K562 (cell line): ENCODE data around the gene GRID2IP. TPM values are rescaled to one million over a fixed set of nuclear protein-coding genes. Genes with fewer than 3 reads are reported as not detected.

ENCODE experiments used
- ARNT ChIP-seq, 2 experiments: fragments of 450-650 bp; IDR thresholded peaks; 2 replicates each; pipeline ENCODE4 v1.6.1; 2016; ENCODE audit warnings: mild to moderate bottlenecking in 1 of 2
- CBX1 ChIP-seq: sonication (generic); IDR thresholded peaks from 2 replicates; pipeline ENCODE4 v1.6.1; 2016; ENCODE audit warnings: antibody characterized with exemption, low read depth, mild to moderate bottlenecking
- CEBPB ChIP-seq: fragments of 450-650 bp; IDR thresholded peaks from 2 replicates; pipeline ENCODE4 v1.6.1; 2016; ENCODE audit warnings: missing genetic modification characterization, missing compliant biosample characterization
- CHD1 ChIP-seq: fragments of 200-600 bp; sonication (generic); IDR thresholded peaks from one replicate; pipeline ENCODE4 v1.6.1; 2012; ENCODE audit warnings: mild to moderate bottlenecking, moderate library complexity, low read length, inconsistent platforms
- DDX20 ChIP-seq: fragments of 450-650 bp; IDR thresholded peaks from 2 replicates; pipeline ENCODE4 v1.6.1; 2016; ENCODE audit warnings: missing genetic modification characterization, low read depth, mild to moderate bottlenecking, missing compliant biosample characterization, moderate library complexity
- EP300 ChIP-seq: IDR thresholded peaks from 2 replicates; pipeline ENCODE4 v1.6.1; 2012; ENCODE audit warnings: low read length, improper control_type of control experiment
- GABPB2 ChIP-seq: fragments of 250-450 bp; sonication (Bioruptor Pico); conservative IDR thresholded peaks from 2 replicates; pipeline ENCODE4 v1.5.1; 2021; ENCODE audit warnings: mild to moderate bottlenecking
- HDAC6 ChIP-seq: IDR thresholded peaks from 2 replicates; pipeline ENCODE4 v1.6.1; 2012; ENCODE audit warnings: low read depth, mild to moderate bottlenecking, control low read depth, inconsistent platforms, low read length, moderate library complexity
- NCOA4 ChIP-seq: fragments of 450-650 bp; IDR thresholded peaks from 2 replicates; pipeline ENCODE4 v1.6.1; 2018; ENCODE audit warnings: mild to moderate bottlenecking; ENCODE audit not compliant: partially characterized antibody
- NFYB ChIP-seq: IDR thresholded peaks from 2 replicates; pipeline ENCODE4 v1.6.1; 2011; ENCODE audit warnings: mild to moderate bottlenecking, moderate library complexity; ENCODE audit not compliant: insufficient read length; ENCODE audit errors: extremely low read depth
- RUNX1 ChIP-seq: sonication (generic); IDR thresholded peaks from 2 replicates; pipeline ENCODE4 v1.6.1; 2016; ENCODE audit warnings: antibody characterized with exemption, low read depth
- SRSF7 ChIP-seq: fragments of 200-400 bp; formaldehyde crosslinking; optimal IDR thresholded peaks from 2 replicates; pipeline ENCODE3; 2017; ENCODE audit warnings: mild to moderate bottlenecking, low read depth, low read length
- XRCC4 ChIP-seq: IDR thresholded peaks from one replicate; pipeline ENCODE4 v1.6.1; 2011; ENCODE audit not compliant: insufficient read depth, insufficient read length; ENCODE audit errors: extremely low read depth
- ZBTB1 ChIP-seq: sonication (generic); formaldehyde crosslinking; IDR thresholded peaks from 2 replicates; pipeline ENCODE4 v1.8.1; 2023; ENCODE audit warnings: missing genetic modification reagents, low read depth, mild to moderate bottlenecking, borderline replicate concordance
- ZBTB2 ChIP-seq: fragments of 450-650 bp; IDR thresholded peaks from 2 replicates; pipeline ENCODE4 v1.6.1; 2016; ENCODE audit warnings: antibody characterized with exemption
- ZEB2 ChIP-seq: fragments of 450-650 bp; IDR thresholded peaks from 2 replicates; pipeline ENCODE4 v1.6.1; 2016
- ZNF23 ChIP-seq: fragments of 250-450 bp; sonication (Bioruptor Pico); IDR thresholded peaks from 2 replicates; pipeline ENCODE4 v1.4.0; 2020; ENCODE audit warnings: mild to moderate bottlenecking
- ZNF311 ChIP-seq: fragments of 250-450 bp; sonication (Bioruptor Pico); IDR thresholded peaks from 2 replicates; pipeline ENCODE4 v1.4.0; 2020; ENCODE audit warnings: mild to moderate bottlenecking, moderate library complexity
- ZNF398 ChIP-seq: fragments of 250-450 bp; sonication (Bioruptor Pico); IDR thresholded peaks from 2 replicates; pipeline ENCODE4 v1.8.0; 2021; ENCODE audit warnings: moderate library complexity, mild to moderate bottlenecking, inconsistent platforms
- ZNF41 ChIP-seq: fragments of 250-450 bp; sonication (Bioruptor Pico); conservative IDR thresholded peaks from 2 replicates; pipeline ENCODE4 v1.4.0; 2020; ENCODE audit warnings: mild to moderate bottlenecking
- ZNF707 ChIP-seq: fragments of 250-450 bp; sonication (Bioruptor Pico); conservative IDR thresholded peaks from 2 replicates; pipeline ENCODE4 v1.8.0; 2022; ENCODE audit warnings: inconsistent platforms, mild to moderate bottlenecking, moderate library complexity
- polyA plus RNA-seq, 8 experiments: library from polyadenylated mRNA; depleted of rRNA in 4 of 8; stranded (reverse) in 5 of 8; unstranded in 3 of 8; fragments of >200 nt; fragmentation: Nextera tagmentation in 2 of 8; fragmentation: Illumina TruSeq in 1 of 8; extraction: Ambion mirVana in 2 of 8; extraction: Trizol in 1 of 8; gene quantifications; 2 replicates each; pipeline versions ENCODE4 v1.2.1 to v1.2.3, GENCODE V29; 2011 to 2014; ENCODE audit warnings: inconsistent platforms in 1 of 8, missing spikeins in 1 of 8
- total RNA-seq, 7 experiments: library from RNA; depleted of rRNA in 6 of 7; stranded (reverse); fragments of >200 nt in 6 of 7; fragmentation: Illumina TruSeq in 2 of 7; extraction: Trizol in 2 of 7; gene quantifications; 2 replicates each; pipeline versions ENCODE4 v1.2.1 to v1.2.3, GENCODE V29; 2011 to 2021; ENCODE audit warnings: low replicate concordance in 1 of 7
- TF ChIP-seq, protein P1 (sequence below): sonication (generic); formaldehyde crosslinking; IDR thresholded peaks from 2 replicates; pipeline ENCODE4 v1.8.0; 2022; ENCODE audit warnings: missing genetic modification reagents, mild to moderate bottlenecking, borderline replicate concordance
- TF ChIP-seq, protein P2 (sequence below): sonication (generic); formaldehyde crosslinking; IDR thresholded peaks from 2 replicates; pipeline ENCODE4 v1.8.0; 2023; ENCODE audit warnings: mild to moderate bottlenecking, missing genetic modification reagents

Gene GRID2IP
- total and polyA plus RNA-seq, 9 of the 15 experiments (the other 6 are each of a cell fraction or from before 2014, with no cell fraction given) = not detected

- TF ChIP-seq ZNF41 (no peak), ZEB2 (peak; percentile 88), CHD1 (no peak), NFYB (no peak), GABPB2 (no peak), ARNT (IDR thresholded peaks at IDR 0.05) (peak; percentile 82 to 88; a peak in 2 of 4 replicates), RUNX1 (peak; percentile 77; the same call in 1 of the 2 replicates), ZNF707 (CRISPR knock-in tag) (no peak), HDAC6 (no peak), EP300 (peak; percentile 97), NCOA4 (peak; percentile 78), ZBTB2 (peak; percentile 80; the same call in 1 of the 2 replicates), ZBTB1 (CRISPR knock-in tag) (no peak), ZNF311 (CRISPR knock-in tag) (no peak; the same call in 1 of the 2 replicates), DDX20 (tag) (no peak), CBX1 (no peak), ZNF23 (CRISPR knock-in tag) (no peak), SRSF7 (no peak), CEBPB (tag) (no peak), XRCC4 (no peak), ZNF398 (no peak)
- TF ChIP-seq, protein P1, sequence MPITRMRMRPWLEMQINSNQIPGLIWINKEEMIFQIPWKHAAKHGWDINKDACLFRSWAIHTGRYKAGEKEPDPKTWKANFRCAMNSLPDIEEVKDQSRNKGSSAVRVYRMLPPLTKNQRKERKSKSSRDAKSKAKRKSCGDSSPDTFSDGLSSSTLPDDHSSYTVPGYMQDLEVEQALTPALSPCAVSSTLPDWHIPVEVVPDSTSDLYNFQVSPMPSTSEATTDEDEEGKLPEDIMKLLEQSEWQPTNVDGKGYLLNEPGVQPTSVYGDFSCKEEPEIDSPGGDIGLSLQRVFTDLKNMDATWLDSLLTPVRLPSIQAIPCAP = no peak
- TF ChIP-seq, protein P2, sequence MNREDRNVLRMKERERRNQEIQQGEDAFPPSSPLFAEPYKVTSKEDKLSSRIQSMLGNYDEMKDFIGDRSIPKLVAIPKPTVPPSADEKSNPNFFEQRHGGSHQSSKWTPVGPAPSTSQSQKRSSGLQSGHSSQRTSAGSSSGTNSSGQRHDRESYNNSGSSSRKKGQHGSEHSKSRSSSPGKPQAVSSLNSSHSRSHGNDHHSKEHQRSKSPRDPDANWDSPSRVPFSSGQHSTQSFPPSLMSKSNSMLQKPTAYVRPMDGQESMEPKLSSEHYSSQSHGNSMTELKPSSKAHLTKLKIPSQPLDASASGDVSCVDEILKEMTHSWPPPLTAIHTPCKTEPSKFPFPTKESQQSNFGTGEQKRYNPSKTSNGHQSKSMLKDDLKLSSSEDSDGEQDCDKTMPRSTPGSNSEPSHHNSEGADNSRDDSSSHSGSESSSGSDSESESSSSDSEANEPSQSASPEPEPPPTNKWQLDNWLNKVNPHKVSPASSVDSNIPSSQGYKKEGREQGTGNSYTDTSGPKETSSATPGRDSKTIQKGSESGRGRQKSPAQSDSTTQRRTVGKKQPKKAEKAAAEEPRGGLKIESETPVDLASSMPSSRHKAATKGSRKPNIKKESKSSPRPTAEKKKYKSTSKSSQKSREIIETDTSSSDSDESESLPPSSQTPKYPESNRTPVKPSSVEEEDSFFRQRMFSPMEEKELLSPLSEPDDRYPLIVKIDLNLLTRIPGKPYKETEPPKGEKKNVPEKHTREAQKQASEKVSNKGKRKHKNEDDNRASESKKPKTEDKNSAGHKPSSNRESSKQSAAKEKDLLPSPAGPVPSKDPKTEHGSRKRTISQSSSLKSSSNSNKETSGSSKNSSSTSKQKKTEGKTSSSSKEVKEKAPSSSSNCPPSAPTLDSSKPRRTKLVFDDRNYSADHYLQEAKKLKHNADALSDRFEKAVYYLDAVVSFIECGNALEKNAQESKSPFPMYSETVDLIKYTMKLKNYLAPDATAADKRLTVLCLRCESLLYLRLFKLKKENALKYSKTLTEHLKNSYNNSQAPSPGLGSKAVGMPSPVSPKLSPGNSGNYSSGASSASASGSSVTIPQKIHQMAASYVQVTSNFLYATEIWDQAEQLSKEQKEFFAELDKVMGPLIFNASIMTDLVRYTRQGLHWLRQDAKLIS = no peak
Measured at GRCh38 chr7:6451224-6451705, 100.0 kb downstream of the GRID2IP start (continued).
